Measurements from ENCODE around the gene NUSAP1. TPM values are rescaled to one million over a fixed set of nuclear protein-coding genes. Genes with fewer than 3 reads are reported as not detected.
"Not testable (repeated sequence)": the region's sequence is repeated elsewhere in the genome, so short reads cannot be mapped to it uniquely, and the experiment has no call there.

Gene NUSAP1
- total RNA-seq, 2 donors from 2014 or later: 118 to 185 TPM

GRCh38 chr15:41289953-41290352 lies 42.7 kb upstream of the NUSAP1 start:
- WGBS, 2 experiments (ENCODE audit: insufficient coverage in 1 of 2, insufficient read length in 1 of 2): 100% methylated on average over 1 of the region's 2 CpGs; no CpG with 5 or more reads in 1 of the 2 experiments
- H3K4me3 Mint-ChIP-seq: no peak overlapping the region
- H3K4me3 ChIP-seq (ENCODE audit: low read length): no peak overlapping the region
- no peak overlapping the region for H3K27ac Mint-ChIP-seq
- no peaks in the 10 kb centered on the region for H3K27me3 Mint-ChIP-seq (ENCODE audit: insufficient read depth)
- H3K36me3 Mint-ChIP-seq (ENCODE audit: low read depth): peaks cover 69% of the 10 kb centered on the region
- TF ChIP-seq CTCF (conservative IDR thresholded peaks at IDR 0.05): no peak
- peaks cover 3% of the 10 kb centered on the region for H3K9me3 Mint-ChIP-seq
- no peak for DNase-seq
- H3K27ac ChIP-seq (ENCODE audit: low read depth, low read length): no peak overlapping the region
- H3K9ac ChIP-seq (ENCODE audit: extremely low read depth, low read length, poor library complexity, severe bottlenecking): no peak overlapping the region
- H3K4me1 ChIP-seq (ENCODE audit: control insufficient read depth, insufficient read depth, low read length): no peaks in the 10 kb centered on the region
- H3K36me3 ChIP-seq (ENCODE audit: control insufficient read depth, insufficient read depth, low read length): peaks cover 70% of the 10 kb centered on the region
- peaks cover 13% of the 10 kb centered on the region for H3K4me1 Mint-ChIP-seq
- H3K27me3 ChIP-seq (ENCODE audit: control insufficient read depth, insufficient read depth, low read length, poor library complexity, severe bottlenecking): no peaks in the 10 kb centered on the region
- H3K9me3 ChIP-seq (ENCODE audit: control insufficient read depth, low read length): peaks cover 12% of the 10 kb centered on the region

- Histone ChIP-seq H3K27me3 (ENCODE audit: control insufficient read depth, insufficient read depth, low read length, poor library complexity, severe bottlenecking) (no peaks in the 10 kb centered on the region), H3K9me3 (ENCODE audit: control insufficient read depth, low read length) (peaks cover 6% of the 10 kb centered on the region), H3K4me3 (ENCODE audit: low read length) (no peak overlapping the region), H3K4me1 (ENCODE audit: control insufficient read depth, insufficient read depth, low read length) (no peaks in the 10 kb centered on the region), H3K27ac (ENCODE audit: low read depth, low read length) (no peak overlapping the region), H3K36me3 (ENCODE audit: control insufficient read depth, insufficient read depth, low read length) (peaks cover 66% of the 10 kb centered on the region), H3K9ac (ENCODE audit: extremely low read depth, low read length, poor library complexity, severe bottlenecking) (no peak overlapping the region)
- peaks cover 5% of the 10 kb centered on the region for H3K4me1 Mint-ChIP-seq
- no peak for TF ChIP-seq CTCF (conservative IDR thresholded peaks at IDR 0.05)
- no peak overlapping the region for H3K4me3 Mint-ChIP-seq
- no peak for DNase-seq
- no peaks in the 10 kb centered on the region for H3K27me3 Mint-ChIP-seq (ENCODE audit: insufficient read depth)
- peaks cover 67% of the 10 kb centered on the region for H3K36me3 Mint-ChIP-seq (ENCODE audit: low read depth)
- no peak overlapping the region for H3K27ac Mint-ChIP-seq
- 91 to 96% methylated on average over 4 to 9 of the region's 9 CpGs for WGBS, 2 experiments (ENCODE audit: insufficient coverage in 1 of 2, insufficient read length in 1 of 2)
- H3K9me3 Mint-ChIP-seq: no peaks in the 10 kb centered on the region
Measured at GRCh38 chr15:41291065-41291631, 41.5 kb upstream of the NUSAP1 start.

GRCh38 chr15:41292521-41292920 lies 40.2 kb upstream of the NUSAP1 start:
- H3K4me3 ChIP-seq (ENCODE audit: low read length): no peak overlapping the region
- Mint-ChIP-seq H3K9me3 (no peaks in the 10 kb centered on the region), H3K4me3 (no peak overlapping the region), H3K27ac (peak overlapping the region; percentile 58), H3K36me3 (ENCODE audit: low read depth) (peaks cover 59% of the 10 kb centered on the region), H3K4me1 (peaks cover 5% of the 10 kb centered on the region), H3K27me3 (ENCODE audit: insufficient read depth) (no peaks in the 10 kb centered on the region)
- TF ChIP-seq CTCF (conservative IDR thresholded peaks at IDR 0.05): no peak
- H3K27ac ChIP-seq (ENCODE audit: low read depth, low read length): no peak overlapping the region
- no CpG with 5 or more reads among the region's 1 CpG for WGBS, 2 experiments (ENCODE audit: insufficient coverage in 1 of 2, insufficient read length in 1 of 2)
- no peaks in the 10 kb centered on the region for H3K9me3 ChIP-seq (ENCODE audit: control insufficient read depth, low read length)
- peaks cover 62% of the 10 kb centered on the region for H3K36me3 ChIP-seq (ENCODE audit: control insufficient read depth, insufficient read depth, low read length)
- H3K4me1 ChIP-seq (ENCODE audit: control insufficient read depth, insufficient read depth, low read length): no peaks in the 10 kb centered on the region
- no peaks in the 10 kb centered on the region for H3K27me3 ChIP-seq (ENCODE audit: control insufficient read depth, insufficient read depth, low read length, poor library complexity, severe bottlenecking)
- DNase-seq: no peak
- H3K9ac ChIP-seq (ENCODE audit: extremely low read depth, low read length, poor library complexity, severe bottlenecking): no peak overlapping the region

GRCh38 chr15:41301139-41301538 lies 31.5 kb upstream of the NUSAP1 start:
- not testable (repeated sequence) for H3K27ac ChIP-seq (ENCODE audit: low read depth, low read length); H3K9me3 Mint-ChIP-seq; DNase-seq; H3K4me3 Mint-ChIP-seq; H3K27me3 ChIP-seq (ENCODE audit: control insufficient read depth, insufficient read depth, low read length, poor library complexity, severe bottlenecking); H3K9ac ChIP-seq (ENCODE audit: extremely low read depth, low read length, poor library complexity, severe bottlenecking); H3K27me3 Mint-ChIP-seq (ENCODE audit: insufficient read depth); H3K4me1 ChIP-seq (ENCODE audit: control insufficient read depth, insufficient read depth, low read length); H3K27ac Mint-ChIP-seq; H3K9me3 ChIP-seq (ENCODE audit: control insufficient read depth, low read length); H3K4me3 ChIP-seq (ENCODE audit: low read length)
- H3K36me3 Mint-ChIP-seq (ENCODE audit: low read depth): peaks cover 32% of the 10 kb centered on the region
- peaks cover 50% of the 10 kb centered on the region for H3K36me3 ChIP-seq (ENCODE audit: control insufficient read depth, insufficient read depth, low read length)
- 90 to 100% methylated on average over 1 to 2 of the region's 2 CpGs for whole genome bisulfite sequencing, 2 experiments (ENCODE audit: insufficient coverage in 1 of 2, insufficient read length in 1 of 2)
- peaks cover 37% of the 10 kb centered on the region for H3K4me1 Mint-ChIP-seq

All from endodermal cell (in vitro differentiated cells).